ENCODE data around the gene PYHIN1.

DNA sequence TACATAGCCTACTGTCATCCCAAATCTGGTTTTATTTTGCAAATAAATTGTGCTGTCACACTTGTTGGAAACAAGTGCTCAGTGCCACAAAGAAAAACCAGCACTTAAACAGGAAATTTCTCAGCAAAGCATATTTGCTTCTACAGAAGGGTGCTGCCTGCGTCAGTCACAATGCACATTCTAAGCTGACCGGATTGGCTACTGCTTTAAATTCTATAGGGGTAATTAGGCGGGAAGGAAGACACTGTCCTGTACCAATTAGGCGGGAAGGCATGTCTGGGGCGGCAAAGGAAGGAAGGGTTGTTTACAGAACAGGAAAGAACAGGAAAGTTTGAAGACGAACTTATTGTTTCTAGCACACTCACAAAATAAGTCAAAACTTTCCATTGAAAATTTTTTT is 81.1 kb downstream of the PYHIN1 start:
- no peak for TF ChIP-seq POLR2AphosphoS5 (IDR thresholded peaks at IDR 0.05)
- TF ChIP-seq POLR2A (IDR thresholded peaks at IDR 0.05) = no peak
- no peak for TF ChIP-seq EP300 (IDR thresholded peaks at IDR 0.05)
- TF ChIP-seq, protein P1, sequence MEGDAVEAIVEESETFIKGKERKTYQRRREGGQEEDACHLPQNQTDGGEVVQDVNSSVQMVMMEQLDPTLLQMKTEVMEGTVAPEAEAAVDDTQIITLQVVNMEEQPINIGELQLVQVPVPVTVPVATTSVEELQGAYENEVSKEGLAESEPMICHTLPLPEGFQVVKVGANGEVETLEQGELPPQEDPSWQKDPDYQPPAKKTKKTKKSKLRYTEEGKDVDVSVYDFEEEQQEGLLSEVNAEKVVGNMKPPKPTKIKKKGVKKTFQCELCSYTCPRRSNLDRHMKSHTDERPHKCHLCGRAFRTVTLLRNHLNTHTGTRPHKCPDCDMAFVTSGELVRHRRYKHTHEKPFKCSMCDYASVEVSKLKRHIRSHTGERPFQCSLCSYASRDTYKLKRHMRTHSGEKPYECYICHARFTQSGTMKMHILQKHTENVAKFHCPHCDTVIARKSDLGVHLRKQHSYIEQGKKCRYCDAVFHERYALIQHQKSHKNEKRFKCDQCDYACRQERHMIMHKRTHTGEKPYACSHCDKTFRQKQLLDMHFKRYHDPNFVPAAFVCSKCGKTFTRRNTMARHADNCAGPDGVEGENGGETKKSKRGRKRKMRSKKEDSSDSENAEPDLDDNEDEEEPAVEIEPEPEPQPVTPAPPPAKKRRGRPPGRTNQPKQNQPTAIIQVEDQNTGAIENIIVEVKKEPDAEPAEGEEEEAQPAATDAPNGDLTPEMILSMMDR (IDR thresholded peaks at IDR 0.05) = no peak

All from gastroesophageal sphincter (tissue), 3 donors.